Stimulated activated CD8-positive, alpha-beta memory T cell treated with anti-CD3 and anti-CD28 coated beads, Interleukin-15, amount 100 ng/mL, for 4 hours (primary cell): ENCODE results near the gene ZNF532.

Experiments
- DNase-seq, 2 donors: peaks; one replicate each; pipeline ENCODE4 v3.0.0-alpha.2; 2020; ENCODE audit warnings: low read depth in 2 of 2

ZNF532 gene

DNA sequence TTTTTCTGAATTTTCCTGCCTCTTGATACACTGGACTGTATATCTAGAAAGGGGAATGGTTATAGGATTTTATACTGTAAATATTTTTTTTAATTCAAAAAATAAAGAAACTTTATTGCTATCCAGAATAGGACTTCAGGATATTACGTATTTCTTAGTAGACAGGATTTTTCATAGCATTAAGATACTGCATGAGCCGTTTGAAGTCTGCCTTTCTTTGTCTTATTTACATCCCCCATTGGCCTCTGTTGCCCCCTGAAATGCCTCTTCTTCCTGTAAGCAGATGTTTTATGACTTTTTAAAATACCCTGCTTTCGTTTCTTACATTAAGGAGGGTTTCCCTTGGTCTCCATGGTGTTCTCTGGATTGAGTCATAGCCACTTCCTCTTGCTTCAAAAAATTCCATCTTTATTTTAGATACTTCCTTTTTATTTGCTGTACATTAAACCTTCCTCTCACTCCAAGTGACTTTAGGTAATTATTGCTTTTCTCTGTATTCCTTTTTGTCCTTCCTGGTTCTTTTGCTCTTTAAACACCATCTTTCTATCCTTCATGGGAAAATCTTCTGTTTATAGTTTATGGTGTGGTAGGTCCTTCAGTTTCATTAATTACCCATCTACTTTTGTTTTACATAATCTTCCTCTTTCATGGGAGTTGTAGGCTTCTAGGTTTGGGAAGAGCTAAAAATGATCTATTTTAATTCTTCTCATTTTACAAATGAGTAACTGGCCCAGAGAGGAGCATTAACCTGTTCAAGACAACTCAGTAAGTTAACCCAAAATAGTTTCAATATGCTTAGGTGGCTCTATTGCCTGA lies 72.6 kb downstream of the ZNF532 start:
- no peak for DNase-seq

DNA sequence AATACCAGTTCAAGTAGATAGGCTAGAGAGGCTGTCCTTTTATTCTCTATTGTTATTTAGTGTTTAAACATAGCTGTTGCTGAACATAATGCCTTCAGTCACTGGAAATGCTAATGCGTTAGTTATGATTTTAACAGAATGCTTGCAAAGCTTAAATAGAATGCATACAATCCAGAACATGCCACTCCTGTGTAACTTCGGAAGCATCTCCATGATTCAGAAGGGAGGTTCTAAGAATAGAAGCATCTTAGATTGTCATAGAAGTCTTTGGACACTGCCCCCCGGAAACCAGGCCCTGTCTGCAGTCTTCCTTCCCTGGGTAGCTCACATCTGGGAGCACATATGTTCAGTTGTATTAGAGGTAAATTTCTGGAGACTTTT lies 73.2 kb downstream of the ZNF532 start:
- no peak for DNase-seq

DNA sequence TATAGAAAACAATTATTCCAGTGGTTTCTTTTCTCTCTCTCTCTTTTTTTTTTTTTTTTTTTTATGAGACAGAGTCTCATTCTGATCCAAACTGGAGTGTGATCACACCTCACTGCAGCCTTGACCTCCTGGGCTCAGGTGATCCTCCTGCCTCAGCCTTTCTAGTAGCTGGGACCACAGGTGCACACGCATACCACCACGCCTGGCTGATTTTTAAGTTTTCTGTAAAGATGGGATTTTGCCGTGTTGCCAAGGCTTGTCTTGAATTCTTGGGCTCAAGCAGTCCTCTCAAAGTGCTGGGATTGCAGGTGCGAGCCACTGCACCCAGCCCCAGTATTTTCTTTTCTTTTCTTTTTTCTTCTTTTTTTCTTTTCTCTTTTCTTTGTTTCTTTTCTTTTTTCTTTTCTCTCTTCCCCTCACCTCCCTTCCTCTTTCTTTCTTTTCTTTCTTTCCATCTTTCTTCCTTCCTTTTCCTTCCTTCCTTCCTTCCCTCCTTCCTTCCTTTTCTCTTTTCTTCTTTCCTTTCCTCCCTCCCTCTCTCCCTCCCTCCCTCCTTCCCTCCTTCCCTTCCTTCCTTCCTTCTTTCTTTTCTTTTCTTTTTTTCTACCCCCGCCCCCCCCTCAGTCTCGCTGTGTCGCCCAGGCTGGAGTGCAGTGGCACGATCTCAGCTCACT lies 76.9 kb downstream of the ZNF532 start:
- no peak for DNase-seq

DNA sequence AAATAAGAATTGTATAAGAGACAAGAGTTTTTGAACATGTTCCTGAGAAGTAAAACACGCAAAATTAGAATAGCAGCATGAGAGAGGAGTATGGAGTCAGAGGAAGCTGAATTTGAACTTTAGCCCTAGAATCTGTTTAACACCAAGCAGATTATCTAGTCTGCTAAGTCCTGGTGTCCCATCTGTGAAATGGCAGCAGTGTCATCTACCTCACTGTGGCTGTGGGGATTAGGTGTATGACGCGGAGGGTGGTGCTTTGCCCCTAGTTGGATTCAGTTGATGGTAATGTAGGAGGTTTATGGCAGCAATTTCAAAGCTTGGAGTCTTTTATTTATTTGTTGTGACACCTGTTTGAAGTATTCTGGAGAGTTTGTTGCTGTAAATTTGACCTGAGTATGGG lies 79.2 kb downstream of the ZNF532 start:
- no peak for DNase-seq

DNA sequence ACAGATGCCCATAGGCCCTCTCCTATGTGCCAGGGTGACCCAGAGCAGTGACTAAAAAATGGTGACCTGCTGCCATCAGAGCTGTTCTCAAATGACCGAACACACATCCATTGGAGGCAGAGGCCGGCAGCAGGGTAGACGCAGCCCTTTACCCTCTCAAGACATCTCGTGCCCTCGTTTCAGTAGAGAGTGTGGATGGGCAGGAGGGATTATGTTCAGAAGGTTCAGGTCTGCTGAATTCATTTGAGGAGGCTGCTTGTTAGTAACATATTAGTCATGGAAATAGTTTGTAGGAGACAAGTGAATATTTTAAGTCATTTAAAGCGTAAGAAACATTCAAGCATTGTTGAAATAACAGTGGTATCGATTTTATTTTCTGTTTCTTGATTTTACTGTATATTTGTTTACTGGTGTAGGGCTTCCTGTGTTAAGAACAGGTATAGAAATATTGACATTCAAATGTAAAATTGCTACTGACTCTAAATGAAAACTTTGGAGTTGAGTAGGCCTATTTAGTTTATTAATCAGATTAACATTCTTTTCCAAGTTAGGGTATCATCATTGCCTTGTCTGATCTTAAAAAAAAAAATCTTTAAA lies 82.6 kb downstream of the ZNF532 start:
- no peak for DNase-seq

DNA sequence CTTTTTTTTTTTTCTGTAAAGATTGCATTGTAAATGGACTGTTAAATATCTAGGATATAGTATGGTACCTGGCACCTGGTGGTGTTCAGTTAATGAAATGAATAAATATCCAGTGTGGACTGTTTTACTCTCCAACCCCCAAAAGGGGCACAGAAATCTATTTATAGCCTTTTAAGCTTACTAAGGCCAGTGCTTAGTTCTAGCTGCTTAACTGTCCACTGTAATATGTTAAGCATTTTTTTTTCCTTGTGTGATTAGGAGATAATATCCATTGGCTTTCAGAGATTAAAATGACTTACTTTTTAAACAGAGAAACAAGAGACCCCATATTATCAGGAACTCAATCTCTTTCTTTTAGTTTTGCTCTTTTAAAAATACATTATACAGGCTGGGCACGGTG lies 84.4 kb downstream of the ZNF532 start:
- DNase-seq = no peak

DNA sequence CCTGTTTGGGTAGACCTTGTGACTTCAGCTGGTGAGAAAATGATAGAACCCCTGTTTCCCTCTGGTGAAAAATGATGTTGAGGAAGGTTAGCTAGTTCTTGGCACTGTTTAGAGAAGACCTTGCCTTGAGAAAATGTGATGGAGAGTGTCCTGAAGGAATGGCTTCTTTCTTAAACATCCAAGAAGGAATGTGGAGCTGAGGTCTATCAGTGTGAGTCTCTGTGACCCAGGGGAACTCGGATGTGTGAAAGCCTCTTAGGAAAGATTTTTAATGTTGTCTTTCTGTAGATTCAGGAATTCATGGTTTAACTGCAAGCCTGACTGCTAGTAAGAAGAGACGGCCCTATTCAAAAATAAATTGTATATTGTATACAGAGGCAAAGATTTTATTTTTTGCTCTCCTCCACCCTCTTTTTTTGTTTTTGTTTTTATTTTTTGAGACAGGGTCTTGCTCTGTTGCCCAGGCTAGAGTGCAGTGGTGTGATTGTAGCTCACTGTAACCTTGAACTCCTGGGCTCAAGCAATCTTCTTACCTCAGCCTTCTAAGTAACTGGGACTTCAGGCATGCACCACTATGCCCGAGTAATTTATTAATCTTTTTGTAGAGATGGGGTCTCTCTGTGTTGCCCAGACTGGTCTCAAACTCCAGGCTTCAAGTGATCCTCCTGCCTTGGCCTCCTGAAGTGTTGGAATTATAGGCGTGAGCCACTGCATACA lies 87.5 kb downstream of the ZNF532 start:
- DNase-seq = no peak

DNA sequence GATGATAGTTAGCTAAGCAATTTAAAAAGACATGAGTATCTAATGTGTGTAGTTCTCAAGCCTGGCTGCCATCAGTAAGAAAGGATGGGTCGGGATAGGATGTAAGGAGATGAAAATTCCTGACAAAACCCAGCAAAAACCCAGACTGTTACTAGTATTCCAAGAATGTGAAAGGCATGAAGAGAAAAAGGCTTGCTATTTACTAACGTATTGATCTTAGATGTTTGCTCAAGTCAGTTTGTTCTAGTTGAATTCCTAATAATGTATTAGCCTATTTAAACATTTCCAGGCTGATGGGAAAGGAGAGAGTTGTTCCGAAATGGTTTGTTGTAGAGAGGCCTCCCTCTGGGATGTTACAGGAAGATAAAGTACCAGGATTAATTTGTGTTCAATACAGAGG lies 88.2 kb downstream of the ZNF532 start:
- DNase-seq = no peak

DNA sequence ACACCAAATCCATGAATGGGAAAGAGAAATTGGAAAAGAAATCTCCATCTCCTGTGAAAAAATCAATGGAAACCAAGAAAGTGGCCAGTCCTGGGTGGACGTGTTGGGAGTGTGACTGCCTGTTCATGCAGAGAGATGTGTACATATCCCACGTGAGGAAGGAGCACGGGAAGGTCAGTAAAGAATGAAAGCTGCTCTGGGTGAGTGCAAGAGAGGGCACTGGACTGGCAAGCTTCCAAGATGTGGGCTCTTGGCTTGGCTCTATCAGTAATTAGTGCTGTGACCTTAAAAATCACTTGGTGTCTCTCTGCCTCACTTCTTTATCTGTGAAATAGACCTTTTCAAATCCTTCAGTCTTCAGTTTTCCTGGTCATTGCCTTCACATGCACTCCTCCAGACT lies 89.0 kb downstream of the ZNF532 start:
- DNase-seq = no peak

DNA sequence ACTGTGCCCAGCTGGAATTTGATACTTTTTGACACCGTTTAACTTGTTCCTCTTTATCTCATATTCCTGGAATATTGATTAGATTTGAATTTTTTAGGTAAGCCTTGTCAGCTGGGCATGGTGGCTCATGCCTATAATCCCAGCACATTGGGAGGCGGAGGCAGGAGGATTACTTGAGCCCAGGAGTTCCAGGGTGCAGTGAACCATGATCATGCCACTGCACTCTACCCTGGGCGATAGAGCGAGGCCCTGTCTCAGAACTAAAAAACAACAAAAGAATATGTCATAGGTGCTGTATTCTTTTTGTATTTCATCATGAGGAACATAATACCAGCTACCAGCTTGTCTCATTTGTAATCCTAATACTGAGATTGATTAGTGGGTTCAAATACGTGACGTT lies 90.3 kb downstream of the ZNF532 start:
- DNase-seq = no peak

DNA sequence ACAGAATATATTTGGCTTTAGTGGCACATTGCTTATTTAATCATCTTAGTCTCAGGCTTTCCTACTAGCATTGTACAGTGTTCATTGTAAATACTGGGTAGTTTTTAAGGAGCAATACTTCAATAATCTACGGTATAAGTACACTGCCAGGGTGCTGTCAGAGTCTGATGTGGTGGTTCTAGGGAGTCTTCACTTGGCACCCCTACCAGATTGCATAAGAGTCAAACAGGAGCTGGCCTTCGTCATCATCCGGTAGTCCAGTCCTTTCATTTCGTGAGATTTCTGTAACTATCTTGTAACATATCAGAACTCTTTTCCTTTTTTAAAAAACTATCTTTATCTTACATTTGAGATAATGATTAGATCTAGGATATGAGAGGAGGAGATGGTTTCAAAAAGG lies 91.1 kb downstream of the ZNF532 start:
- DNase-seq = no peak

DNA sequence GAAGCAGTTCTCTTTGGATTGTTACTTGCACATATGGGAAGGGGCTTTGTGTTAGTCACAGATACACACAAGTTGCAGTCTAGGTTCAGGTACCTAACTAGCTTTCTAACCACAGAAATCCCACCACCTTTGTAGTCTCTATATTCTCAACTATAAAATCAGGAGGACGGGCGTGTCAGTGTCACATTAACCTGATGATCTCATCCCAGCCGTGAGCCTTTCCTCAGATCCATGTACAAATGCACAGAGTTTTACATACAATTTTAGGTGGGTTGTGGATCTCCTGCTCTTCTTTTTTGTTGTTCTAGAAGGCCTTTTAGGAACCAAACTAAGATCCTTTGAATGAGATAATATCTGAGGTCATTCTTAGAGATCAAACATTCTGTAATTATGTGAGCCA lies 94.0 kb downstream of the ZNF532 start:
- DNase-seq = no peak

DNA sequence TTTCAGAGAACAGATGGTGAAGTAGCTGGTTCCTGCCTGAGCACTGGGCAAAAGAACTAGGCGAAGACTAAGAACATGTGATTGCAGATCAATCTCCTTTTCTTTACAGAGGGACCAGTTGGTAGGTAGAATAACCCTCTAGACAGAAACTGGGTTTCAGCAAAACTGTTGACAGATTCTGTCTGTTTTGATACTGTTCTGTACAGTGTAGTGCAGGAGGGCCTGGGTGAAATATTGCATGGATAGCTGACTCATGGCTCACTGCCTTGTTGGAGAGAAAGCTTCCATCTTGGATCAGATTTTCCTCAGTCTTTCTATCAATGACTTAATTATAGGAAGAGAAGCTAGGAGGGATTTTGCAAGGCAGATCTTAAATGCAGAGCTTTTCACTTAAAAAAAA lies 95.8 kb downstream of the ZNF532 start:
- no peak for DNase-seq

DNA sequence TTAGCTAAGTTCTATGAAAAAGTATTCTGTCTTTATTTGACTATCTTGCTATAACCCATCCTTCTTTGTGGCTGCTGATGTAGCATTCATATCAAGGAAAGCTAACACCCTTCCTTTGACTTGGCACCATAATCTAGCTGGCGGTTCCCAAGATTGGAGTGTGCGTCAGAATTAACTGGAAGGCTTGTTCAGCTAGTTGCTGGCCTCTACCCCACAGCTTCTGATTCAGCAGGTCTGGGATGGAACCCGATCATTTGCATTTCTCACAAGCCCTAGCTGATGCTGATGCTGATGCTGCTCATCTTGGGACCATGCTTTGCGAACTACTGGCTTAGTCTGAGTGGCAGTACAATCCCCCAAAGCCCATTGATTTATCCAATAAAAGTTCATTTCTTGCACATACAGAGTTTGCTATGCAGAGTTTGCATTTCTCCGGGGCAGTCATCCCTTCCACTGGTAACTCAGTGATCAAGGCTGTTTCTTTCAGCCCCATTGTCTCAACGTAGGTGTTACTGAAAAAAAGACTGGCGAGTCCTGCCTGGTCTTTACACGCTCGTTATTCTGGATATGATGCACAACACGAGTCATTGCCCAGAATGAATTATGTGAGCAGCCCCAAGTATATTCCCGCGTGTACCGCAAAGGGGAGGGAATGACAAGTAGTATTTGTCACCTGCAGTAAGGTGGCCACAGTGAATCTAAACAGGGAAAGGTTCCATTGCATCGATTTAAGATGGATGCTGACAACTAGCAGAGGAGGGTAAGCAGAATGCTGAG lies 96.5 kb downstream of the ZNF532 start:
- no peak for DNase-seq

DNA sequence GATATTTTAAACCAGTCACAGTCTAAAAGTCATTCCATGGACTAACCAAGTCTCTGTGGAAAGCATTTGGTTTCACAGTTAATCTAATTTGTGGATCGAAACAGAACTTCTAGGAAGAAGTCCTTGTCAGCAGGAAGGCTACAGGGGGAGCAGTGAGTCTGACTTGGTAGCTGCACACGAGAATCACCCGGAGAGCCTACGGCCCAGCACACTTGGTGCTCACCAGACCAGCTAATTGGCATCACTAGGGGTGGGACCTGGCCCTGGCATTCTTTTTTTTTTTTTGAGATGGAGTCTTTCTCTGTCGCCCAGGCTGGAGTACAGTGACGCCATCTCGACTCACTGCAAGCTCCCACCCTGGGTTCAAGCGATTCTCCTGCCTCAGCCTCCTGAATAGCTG lies 97.7 kb downstream of the ZNF532 start:
- DNase-seq = no peak

DNA sequence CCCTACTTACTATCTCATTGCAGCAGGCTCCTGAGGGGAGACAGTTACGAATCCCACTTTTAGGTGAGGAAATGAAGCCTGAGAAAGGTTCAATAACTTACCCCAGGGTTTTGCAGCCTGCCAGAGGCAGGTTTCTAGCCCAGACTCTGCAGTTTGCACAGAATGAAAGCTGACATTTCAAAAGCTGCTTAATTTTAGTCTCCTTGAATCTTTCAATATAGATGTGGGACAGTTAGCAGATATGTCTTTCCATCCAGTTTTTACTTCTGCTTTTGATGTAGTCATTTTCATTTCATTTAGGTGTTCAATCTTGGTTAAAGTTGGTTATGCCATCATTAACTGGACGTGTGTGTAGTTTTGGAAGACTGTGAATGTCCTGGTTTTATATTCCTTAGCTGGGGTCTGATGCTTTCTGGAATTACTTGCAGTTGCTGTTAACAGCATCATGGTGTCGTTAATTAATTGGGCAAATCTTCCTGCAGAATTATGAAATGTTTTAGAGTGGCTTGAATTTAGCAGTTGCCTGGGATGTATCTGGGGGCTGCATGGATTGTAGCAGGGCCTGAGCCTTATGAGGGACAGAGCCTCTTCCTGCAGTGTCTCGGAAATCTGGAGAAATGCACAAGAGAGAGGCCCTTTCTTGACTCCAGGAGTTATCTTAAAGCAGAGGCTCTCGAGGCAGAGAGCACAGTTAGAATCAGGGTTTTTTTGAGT lies 100.8 kb downstream of the ZNF532 start:
- DNase-seq = no peak

DNA sequence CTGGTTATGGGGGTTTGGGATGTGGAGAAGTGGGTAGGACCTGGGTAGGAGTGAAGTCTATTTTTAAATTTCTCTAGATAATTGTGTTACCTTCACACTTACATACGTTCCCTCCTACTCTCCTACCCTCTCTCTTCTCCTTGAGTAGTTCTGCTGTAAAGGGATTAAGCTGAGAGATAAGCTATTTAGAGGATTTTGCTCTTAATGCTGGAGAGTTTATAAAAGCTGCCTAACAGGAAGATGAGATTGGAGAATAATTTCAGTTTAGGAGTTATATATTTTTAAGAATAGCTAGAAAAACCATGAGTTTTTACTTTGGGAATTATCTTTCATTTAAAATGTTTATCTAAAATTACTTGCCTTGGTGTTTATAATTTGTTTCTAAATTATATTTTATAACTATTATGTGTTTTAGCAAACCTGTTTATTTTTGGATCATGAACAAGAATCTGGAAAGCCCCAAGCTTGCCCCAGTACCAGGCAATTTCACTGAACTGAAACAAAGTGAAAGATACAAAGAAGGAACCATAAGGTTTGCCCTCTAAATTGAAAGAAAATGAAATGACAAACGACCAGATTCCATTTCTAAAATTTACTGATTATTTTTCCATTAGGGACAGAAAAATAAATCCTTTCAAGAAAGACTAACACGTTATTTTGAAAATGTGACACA lies 101.5 kb downstream of the ZNF532 start:
- DNase-seq = no peak

DNA sequence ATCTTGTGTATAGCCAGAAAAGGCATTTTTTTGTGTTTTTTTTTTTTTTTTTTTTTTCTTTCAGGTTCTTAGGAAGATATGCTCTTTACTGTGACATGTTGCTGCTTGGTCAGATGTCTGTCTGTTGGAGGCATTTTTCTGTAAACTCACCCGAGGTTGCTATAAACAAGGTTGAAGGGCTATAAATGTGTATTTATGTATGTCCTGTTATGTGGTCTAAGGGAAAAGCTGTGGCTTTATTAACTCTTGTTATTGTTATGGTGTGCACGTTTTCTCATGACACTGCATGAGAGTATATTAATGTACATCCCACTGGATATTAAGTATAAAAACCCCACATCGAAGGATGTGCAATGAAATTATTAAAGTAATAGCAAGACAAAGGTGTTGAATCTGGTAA lies 102.0 kb downstream of the ZNF532 start:
- DNase-seq = no peak

DNA sequence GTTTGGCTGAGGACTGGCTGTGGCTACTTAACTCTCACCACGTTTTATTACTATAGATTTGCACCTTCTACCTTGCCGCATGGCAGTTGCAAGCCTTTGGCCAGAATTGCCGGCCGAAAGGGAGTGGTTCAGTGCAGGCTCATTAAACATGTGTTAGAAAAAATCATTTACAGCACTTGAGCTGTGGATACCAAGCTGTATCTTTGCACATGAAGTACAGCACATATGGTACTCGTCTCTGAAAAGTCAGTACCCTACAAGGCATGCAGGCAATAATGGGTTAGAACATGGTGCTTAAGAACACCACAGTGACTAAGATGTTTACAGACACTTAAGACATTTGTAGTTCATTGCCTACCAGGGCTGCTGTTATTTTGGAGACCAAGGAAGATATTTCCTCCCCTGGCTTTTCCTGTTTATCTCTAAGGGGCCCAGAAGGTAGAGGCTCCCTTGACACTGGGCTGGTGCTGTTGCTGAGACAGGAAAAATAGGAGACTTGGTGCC lies 103.1 kb downstream of the ZNF532 start:
- no peak for DNase-seq
